ENCODE data around the gene HELQ.

Gene HELQ

DNA sequence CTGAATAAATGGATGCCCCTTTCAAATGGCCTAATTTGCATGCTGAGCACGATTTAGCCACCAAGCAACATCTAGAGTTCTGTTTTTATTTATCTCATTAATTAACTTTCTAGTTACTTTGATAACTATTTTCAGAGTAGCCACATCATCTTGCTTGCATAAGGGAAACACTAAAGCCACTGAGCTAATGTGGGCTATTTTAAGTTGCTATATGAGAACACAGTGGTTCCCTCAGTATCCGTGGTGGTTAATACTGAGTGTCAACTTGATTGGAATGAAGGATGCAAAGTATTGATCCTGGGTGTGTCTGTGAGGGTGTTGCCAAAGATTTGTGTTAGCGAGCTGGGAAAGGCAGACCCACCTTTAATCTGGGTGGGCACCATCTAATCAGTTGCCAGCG lies 95.6 kb downstream of the HELQ start:
- TF ChIP-seq, protein P1, sequence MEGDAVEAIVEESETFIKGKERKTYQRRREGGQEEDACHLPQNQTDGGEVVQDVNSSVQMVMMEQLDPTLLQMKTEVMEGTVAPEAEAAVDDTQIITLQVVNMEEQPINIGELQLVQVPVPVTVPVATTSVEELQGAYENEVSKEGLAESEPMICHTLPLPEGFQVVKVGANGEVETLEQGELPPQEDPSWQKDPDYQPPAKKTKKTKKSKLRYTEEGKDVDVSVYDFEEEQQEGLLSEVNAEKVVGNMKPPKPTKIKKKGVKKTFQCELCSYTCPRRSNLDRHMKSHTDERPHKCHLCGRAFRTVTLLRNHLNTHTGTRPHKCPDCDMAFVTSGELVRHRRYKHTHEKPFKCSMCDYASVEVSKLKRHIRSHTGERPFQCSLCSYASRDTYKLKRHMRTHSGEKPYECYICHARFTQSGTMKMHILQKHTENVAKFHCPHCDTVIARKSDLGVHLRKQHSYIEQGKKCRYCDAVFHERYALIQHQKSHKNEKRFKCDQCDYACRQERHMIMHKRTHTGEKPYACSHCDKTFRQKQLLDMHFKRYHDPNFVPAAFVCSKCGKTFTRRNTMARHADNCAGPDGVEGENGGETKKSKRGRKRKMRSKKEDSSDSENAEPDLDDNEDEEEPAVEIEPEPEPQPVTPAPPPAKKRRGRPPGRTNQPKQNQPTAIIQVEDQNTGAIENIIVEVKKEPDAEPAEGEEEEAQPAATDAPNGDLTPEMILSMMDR (IDR thresholded peaks at IDR 0.05; ENCODE audit: low read depth, low read length, missing control alignments): no peak
- DNase-seq (ENCODE audit: low read depth): no peak
- H3K4me3 ChIP-seq (ENCODE audit: low read depth, low read length): no peak overlapping the region

- H3K4me3 ChIP-seq (ENCODE audit: low read depth, low read length): no peak overlapping the region
- TF ChIP-seq, protein P1 (IDR thresholded peaks at IDR 0.05; ENCODE audit: low read depth, low read length, missing control alignments): no peak
- DNase-seq (ENCODE audit: low read depth): no peak
Measured at GRCh38 chr4:83358410-83358809, 97.2 kb downstream of the HELQ start.

All from GM12864 (cell line).